ENCODE results near the gene C19orf47. TPM values are rescaled to one million over a fixed set of nuclear protein-coding genes. Genes with fewer than 3 reads are reported as not detected.
A peak's percentile ranks its signal among the peaks of the same experiment; 100 is the strongest.

Gene C19orf47
- total RNA-seq, 1 donor from 2014 or later = 15.7 TPM

DNA sequence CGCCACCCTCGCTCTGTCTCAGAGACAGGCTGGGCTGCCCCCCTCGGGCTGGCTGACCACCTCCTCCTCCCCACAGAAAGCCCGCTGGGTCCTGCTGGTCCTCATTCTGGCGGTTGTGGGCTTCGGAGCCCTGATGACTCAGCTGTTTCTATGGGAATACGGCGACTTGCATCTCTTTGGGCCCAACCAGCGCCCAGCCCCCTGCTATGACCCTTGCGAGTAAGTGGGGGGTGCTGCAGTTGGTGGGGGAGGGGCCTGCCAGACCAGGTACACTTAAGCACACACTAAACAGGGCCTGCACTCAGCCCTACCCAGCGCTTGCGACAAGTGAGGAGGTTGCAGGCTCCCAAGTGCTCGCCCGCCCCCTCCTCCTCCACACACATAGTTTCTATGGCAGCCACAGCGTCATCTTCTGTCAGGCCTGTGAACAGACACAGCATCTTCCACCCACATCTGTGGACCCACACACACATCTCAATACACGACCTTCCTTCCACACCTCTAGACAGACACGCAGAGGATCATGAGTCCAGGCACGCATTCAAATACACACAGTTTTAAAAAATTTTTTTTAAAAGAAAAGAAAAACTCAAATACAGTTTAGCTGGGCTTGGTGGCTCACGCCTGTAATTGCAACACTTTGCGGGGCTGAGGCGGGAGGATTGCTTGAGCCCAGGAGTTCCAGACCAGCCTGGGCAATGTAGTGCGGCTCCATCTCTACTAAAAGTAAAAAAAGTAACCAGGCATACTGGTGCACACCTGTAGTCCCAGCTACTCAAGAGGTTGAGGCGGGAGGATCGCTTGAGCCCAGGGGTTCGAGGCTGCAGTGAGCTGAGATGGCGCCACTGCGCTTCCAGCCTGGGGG is 18.7 kb upstream of the C19orf47 start:
- Histone ChIP-seq H3K27ac (peak overlapping the region; percentile 60), H3K36me3 (peaks cover 51% of the 10 kb centered on the region), H3K4me3 (peak overlapping the region; percentile 49), H3K4me1 (peaks cover 39% of the 10 kb centered on the region), H3K9me3 (no peaks in the 10 kb centered on the region), H3K27me3 (ENCODE audit: low read depth) (no peaks in the 10 kb centered on the region)
- ATAC-seq = peak; percentile 66 to 68
- TF ChIP-seq, protein P1, sequence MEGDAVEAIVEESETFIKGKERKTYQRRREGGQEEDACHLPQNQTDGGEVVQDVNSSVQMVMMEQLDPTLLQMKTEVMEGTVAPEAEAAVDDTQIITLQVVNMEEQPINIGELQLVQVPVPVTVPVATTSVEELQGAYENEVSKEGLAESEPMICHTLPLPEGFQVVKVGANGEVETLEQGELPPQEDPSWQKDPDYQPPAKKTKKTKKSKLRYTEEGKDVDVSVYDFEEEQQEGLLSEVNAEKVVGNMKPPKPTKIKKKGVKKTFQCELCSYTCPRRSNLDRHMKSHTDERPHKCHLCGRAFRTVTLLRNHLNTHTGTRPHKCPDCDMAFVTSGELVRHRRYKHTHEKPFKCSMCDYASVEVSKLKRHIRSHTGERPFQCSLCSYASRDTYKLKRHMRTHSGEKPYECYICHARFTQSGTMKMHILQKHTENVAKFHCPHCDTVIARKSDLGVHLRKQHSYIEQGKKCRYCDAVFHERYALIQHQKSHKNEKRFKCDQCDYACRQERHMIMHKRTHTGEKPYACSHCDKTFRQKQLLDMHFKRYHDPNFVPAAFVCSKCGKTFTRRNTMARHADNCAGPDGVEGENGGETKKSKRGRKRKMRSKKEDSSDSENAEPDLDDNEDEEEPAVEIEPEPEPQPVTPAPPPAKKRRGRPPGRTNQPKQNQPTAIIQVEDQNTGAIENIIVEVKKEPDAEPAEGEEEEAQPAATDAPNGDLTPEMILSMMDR (IDR thresholded peaks at IDR 0.05) = no peak
- intact Hi-C loops (cut with DNase I) = no loop called here
- DNase-seq = peak; percentile 79

DNA sequence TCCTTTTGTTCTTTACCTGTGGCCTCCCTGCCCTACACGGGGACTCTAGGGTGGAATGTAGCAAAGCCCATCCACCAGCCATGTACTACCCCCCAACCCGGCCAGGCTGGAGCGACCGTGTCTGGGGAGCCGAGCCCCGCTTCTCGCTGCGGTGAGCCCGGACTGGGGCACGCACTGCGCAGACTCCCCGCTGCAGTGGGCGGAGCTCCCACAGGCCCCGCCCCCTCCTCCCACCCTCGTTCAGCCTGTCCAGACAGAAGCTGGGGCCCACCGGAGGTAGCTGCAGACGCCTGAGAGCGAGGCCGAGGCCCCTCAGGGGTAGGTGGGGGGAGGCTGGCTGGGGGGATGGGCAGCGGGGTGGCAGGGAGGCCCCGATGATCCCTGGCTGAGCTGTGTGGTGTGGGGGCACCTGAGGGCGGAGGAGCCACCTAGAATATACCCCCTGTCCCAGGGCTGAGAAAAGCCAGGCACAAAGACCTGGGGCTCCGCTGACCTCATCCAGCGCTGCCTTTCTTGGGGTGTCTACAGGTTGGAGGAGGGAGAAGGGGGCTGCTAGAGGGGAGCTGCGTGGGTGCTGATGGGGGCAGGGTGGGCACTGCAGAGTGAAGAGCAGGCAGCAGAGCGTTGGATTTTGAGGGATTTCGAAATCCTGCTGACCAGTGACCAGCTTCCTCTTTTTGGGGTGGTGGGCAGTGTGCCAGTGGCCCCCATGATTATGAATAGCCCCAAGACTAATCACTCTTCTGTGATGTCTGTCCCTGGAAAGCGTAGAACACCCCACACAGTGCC is 17.6 kb upstream of the C19orf47 start:
- Histone ChIP-seq H3K4me3 (peak overlapping the region; percentile 49), H3K9me3 (no peaks in the 10 kb centered on the region), H3K4me1 (peaks cover 45% of the 10 kb centered on the region), H3K36me3 (peaks cover 44% of the 10 kb centered on the region), H3K27ac (peak overlapping the region; percentile 60), H3K27me3 (ENCODE audit: low read depth) (no peaks in the 10 kb centered on the region)
- intact Hi-C loops (cut with DNase I) = no loop called here
- TF ChIP-seq, protein P1 (IDR thresholded peaks at IDR 0.05) = no peak
- DNase-seq (peak; percentile 83), ATAC-seq (peak; percentile 91 to 93)

DNA sequence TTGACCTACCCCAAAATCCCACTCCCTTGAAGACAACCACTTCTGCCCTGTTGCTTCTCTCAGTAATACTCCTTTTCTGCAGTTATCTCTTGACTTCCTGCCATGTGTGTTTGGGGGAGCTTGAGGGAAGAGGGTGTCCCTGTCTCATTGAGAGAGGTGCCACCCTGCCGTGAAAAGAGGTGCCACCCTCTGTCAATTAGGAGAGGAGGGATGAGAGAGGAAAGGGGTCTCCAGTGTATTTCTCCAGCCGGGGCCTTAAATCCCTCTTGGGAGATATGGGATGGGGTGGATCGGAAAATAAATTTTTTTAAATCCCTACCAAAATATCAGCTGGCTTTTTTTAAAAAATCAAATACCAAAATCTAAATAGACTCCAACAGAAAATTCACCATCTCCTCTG is 16.8 kb upstream of the C19orf47 start:
- H3K9me3 ChIP-seq = no peaks in the 10 kb centered on the region
- H3K36me3 ChIP-seq = peaks cover 36% of the 10 kb centered on the region
- ATAC-seq = no peak
- H3K4me3 ChIP-seq = peak overlapping the region; percentile 49
- peaks cover 53% of the 10 kb centered on the region for H3K4me1 ChIP-seq
- H3K27ac ChIP-seq = no peak overlapping the region
- intact Hi-C loops (cut with DNase I) = no loop called here
- TF ChIP-seq, protein P1 (IDR thresholded peaks at IDR 0.05) = no peak
- H3K27me3 ChIP-seq (ENCODE audit: low read depth) = no peaks in the 10 kb centered on the region
- DNase-seq = no peak

GRCh38 chr19:40363069-40363468 is 14.9 kb upstream of the C19orf47 start:
- intact Hi-C loops (cut with DNase I) = no loop called here
- Histone ChIP-seq H3K4me1 (peaks cover 69% of the 10 kb centered on the region), H3K27ac (peak overlapping the region; percentile 46), H3K36me3 (peaks cover 24% of the 10 kb centered on the region), H3K4me3 (no peak overlapping the region), H3K9me3 (no peaks in the 10 kb centered on the region), H3K27me3 (ENCODE audit: low read depth) (no peaks in the 10 kb centered on the region)
- no peak for DNase-seq
- TF ChIP-seq, protein P1 (IDR thresholded peaks at IDR 0.05) = no peak
- ATAC-seq = no peak

DNA sequence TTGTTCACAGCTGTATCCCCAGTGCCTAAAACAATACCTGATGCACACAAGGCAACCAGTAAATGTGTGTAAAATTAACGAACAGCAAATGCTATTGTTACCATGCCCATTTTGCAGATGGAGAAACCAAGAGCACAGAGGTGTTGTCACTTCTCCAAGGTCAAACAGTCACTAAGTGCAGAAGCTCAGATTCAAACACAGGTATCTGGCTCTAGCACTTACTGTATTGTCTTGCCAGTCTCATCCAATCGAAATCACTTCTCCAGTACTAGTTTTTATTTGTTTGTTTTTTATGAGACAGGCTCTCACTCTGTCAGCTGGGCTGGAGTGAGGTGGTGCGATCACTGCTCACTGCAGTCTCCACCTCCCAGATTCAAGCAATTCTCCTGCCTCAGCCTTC is 14.0 kb upstream of the C19orf47 start:
- Histone ChIP-seq H3K27ac (no peak overlapping the region), H3K4me3 (no peak overlapping the region), H3K27me3 (ENCODE audit: low read depth) (no peaks in the 10 kb centered on the region), H3K4me1 (peaks cover 65% of the 10 kb centered on the region), H3K36me3 (peaks cover 18% of the 10 kb centered on the region), H3K9me3 (no peaks in the 10 kb centered on the region)
- DNase-seq (no peak), ATAC-seq (no peak)
- intact Hi-C loops (cut with DNase I) = no loop called here
- TF ChIP-seq, protein P1 (IDR thresholded peaks at IDR 0.05) = no peak
